Fibroblast of skin of back (primary cell): ENCODE results near the gene OGA. TPM values are rescaled to one million over a fixed set of nuclear protein-coding genes. Genes with fewer than 3 reads are reported as not detected.
A peak's percentile ranks its signal among the peaks of the same experiment; 100 is the strongest.

ENCODE experiments used
- DNase-seq: peaks from one replicate; pipeline ENCODE4 v3.0.0-alpha.2; 2013
- polyA plus RNA-seq, 2 experiments: library from polyadenylated mRNA; unstranded; fragments of 120-200 nt; gene quantifications; one replicate each; pipeline ENCODE4 v1.2.1, GENCODE V29; 2013; ENCODE audit not compliant: insufficient read length in 2 of 2

OGA gene
- polyA plus RNA-seq (2013, experiment 1 of 2; ENCODE audit: insufficient read length), result 76.5 TPM
- 54.7 TPM for polyA plus RNA-seq (2013, experiment 2 of 2; ENCODE audit: insufficient read length)

DNA sequence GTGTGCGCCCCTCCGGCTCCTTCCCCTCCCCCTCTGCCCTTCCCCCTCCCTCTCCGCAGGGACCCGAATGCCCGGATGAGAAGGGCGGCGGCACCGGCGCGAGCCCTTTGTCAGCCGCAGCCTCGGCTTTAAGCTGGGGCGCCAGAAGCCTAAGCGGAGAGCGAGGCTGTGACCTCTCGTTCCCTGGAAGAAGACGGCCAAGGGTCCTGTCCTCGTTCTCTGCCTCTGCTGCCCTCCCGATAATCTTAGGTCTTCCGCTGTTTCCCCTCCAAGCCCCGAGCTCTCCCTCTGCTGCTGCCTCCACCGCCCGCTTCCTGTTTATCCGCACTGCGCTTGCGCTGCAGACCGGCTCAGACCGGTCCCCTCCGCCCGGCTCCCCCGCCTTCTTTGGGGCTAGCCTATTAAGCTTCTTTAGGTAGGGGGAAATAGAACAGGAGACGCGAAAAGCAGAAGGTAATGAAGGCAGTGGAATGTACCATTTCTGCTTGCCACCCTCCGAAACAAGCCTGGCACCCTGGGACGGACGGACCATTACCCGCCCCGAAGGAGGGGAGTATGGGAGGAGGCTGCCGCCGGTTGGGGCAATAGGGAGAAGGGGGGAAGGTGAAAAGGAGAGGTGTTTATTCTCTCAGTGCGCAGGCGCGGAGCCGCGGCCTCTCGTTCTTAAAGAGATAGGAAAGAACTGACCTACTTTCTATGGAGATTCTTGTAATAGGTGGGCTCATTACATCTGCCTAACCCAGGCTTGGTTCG lies at the start of gene OGA:
Gene OGA (minus strand): TSS at position 326 of the 753 bp plus-strand sequence. CDS start 422 bp downstream, outside the sequence.
- peak; percentile 100 for DNase-seq

DNA sequence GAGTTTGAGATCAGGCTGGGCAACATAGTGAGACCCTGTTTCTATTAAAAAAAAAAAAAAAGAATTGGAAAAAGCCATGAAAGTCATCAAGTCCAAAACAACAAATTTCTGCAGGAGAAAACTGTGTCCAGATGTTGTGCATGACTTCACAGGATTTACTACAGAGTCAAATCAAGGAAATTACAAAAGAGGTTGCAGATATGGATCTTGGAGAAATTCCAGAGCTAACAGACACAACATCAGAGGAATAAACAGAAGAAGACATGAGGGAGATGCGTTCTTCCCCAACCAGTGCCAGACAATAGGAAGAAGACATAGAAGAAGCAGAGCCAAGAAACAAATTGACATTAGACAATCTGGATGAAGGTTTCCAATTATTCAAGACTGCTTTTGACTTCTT lies 49.7 kb upstream of the OGA start:
- no peak for DNase-seq

DNA sequence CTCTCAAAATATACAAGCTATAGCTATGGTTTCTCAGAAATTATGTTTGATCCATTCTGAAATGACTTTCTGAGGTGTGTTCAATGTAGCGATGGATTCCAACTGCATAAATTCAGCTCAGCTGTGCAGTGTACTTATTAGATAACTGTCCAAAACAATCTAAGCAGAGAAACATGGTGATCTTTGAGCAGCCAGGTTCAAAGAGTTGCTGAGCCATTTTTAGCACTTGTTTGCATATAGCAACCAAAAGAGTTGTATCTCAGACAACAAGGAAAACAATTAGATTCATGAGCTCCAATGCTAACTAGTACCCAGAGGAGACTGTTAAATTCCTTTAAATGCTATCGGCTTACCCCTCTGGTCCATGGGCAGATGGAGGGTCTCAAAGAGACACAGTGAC lies 41.3 kb upstream of the OGA start:
- no peak for DNase-seq

DNA sequence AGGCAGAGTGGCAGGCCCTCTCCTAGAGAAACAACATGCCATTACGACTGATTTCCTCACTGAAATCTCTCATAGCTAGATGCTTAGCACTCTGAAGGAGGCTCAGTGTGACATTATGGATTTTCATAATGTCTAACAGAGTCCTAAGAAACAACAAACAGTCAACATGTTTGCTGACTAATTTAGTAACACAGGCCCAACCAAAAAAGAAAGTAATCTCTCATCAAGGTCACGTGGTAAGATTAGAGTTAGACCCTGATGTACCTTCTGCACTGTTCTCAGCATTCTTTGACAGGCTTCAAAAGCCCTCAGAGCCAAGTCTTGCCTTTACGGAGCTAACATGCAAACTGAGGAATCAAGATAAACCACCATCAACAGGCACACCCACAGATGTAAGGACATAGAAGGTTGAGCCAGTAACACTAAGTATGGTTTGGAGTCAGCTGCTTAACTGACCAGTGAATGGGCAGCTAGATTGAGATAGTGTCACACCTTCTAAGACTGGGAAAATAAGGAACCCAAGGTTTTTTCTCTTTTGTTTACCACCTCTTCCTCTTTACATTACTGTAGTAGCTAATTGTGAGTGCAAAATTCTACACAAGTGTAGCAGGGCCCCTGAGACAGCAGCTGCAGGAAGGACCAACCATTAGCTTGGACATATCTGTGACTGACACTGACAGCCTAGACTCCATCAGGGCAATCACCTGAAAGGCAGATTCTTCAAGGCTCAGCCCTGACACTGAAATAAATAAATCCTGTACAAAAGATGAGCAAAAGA lies 40.7 kb upstream of the OGA start:
- no peak for DNase-seq

DNA sequence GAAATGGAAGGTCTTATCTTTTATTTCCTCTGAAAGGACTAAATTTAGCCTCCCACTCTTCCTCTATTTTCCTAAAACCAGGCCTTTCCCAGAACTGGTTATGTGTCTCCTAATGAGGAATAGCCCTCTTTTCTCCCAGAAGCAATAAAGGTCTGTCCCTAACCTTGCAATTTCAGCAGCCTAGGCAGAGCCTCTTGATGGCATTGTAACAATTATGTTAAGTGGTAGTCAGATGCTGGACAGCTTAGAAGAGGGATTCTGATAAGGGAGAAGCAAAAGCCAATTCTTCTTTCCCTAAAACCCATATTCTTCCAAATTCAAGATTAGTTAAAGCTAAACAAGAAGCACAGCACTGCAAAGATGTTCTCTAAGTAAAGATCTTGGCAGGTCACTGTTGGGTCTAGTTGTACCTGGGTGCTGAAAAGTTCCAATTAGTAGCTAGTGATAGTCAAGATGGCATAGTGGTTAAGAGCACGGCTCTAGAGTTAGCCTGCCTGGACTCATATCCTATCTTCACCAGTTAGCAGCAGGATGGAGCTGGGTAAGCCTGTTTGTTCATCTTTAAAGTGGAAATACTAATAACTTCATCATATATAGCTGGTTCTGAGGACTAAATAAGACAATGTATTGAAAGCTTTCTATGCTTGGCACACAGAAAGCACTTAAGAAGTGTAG lies 39.7 kb upstream of the OGA start:
- no peak for DNase-seq

DNA sequence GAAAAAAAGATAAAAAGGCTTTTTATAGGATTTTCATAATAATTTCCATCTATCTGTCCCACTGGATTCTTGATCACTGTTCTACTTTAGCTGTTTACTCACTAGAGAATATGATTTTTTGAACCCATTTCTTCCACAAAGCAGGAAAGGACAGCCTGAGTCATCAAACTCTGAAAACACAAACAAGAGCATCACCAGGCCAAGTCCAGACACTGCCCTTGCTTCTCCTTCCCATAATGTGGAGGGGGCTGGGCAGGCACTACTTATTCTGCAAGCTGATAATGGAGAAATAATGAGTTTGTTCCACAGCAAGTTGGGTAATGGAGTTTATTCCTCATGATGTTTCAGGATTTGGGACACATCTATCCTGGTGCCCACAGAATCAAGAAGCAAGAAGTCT lies 38.4 kb upstream of the OGA start:
- DNase-seq, result no peak

DNA sequence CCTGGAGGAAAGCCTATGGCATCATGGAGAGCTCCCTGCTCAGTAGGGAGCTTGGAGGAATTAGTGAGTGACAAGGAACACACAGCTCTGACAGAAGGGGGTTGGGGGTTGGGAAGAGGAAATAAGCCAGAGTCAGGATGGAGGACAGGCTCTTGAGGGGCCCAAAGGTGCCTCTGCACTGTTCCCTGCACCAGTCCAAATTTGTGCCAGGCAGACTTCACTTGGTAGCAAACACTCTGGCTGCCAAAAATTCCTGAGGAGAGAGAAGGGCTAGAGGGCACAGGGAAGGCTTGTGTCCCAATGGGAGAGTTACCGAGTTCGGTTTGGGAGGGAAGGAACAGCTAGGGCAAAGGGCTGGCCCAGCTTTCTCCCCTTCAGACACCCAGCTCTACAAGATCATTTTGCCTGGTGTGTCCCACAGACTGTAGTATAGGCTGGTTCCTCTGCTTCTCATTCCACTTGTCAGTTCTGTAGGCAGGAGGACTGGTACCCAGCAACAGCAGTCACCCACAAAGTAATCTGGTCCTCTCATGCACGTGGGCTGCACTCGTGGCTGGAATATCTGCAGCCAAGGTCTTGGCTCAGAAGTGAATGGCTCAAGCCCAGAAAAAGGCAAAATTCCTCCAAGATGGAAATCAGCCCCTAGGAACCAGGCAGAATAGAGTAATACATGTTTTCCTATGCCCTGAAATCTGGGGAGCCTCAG lies 33.3 kb upstream of the OGA start:
- no peak for DNase-seq

DNA sequence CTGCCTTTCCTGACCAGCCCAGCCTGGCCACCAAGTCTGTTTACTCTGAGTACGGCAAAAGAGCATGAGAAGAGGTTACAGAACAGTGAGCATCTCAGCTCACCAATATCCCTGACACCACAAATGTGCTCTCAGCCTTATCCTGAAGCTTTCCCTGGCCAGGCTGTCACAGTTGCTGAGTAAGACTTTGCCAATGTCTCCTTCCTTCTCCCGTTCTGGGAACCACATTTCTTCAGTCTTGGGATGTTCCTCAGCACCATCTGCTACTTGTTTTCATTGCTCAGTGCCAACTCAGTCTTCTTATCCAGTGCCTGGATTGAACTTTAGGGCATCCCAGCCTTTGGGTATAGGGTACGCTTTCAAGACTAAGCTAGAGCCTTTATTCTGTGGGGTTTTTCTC lies 32.5 kb upstream of the OGA start:
- no peak for DNase-seq

DNA sequence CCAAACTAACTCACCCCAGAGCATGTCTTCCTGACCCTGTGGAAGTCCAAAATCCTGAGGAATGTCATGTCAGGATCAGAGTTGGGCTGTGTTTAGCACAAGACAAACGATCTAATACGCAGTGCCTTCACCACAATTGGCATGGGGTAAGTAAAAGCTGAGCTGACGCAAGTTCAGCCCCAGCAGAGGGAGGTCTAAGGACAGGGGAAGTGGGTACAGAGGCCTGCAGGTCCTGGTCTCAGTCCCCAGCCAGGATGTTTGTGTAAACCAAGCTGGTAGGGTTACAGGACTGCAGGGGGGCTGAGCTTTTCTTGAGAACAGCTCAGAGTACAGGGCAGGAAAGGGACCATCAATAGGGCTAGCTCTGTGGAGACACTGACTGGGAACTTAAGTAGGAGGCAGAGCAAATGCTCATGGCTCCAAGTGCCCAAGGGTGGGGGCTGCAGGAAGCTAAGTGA lies 30.7 kb upstream of the OGA start:
- DNase-seq, result no peak

DNA sequence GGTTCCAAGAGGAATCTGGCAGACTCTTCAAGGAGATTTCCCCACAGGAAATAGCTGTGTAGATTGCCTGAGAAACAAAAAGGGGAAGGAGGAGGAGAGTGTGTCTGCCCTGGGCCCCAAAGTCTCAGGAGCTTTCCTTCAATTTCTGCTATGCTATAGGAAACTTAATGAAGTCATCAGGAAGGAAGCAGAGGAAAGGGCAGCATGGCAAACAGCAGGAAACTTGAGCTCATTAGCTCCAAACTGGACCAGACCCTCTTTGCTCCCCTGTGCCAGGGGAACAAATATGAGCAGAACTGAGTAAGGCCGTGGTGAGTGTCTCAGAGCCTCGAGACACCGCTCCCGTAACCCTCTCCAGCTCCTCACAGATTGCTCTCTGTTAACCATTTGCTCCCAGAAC lies 30.2 kb upstream of the OGA start:
- DNase-seq, result no peak

DNA sequence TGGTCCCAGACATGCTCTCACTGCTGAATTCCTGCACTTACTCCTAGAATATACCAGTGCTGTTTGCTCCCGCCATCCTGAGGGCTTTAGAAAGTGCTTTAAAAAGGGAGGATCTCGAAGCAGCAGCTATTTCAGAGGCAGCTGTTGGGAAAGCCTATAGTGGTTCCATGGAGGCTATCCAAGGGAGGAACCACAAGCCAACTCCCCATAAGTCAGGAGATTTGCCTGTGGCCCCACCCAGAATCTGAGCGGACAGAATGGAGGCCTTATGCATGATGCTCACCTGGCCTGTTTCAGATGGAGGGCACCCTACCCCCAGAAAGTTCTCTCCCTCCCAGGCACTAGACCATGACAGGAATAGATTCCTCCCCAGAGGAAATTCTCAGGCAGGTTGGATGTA lies 27.6 kb upstream of the OGA start:
- DNase-seq, result no peak

DNA sequence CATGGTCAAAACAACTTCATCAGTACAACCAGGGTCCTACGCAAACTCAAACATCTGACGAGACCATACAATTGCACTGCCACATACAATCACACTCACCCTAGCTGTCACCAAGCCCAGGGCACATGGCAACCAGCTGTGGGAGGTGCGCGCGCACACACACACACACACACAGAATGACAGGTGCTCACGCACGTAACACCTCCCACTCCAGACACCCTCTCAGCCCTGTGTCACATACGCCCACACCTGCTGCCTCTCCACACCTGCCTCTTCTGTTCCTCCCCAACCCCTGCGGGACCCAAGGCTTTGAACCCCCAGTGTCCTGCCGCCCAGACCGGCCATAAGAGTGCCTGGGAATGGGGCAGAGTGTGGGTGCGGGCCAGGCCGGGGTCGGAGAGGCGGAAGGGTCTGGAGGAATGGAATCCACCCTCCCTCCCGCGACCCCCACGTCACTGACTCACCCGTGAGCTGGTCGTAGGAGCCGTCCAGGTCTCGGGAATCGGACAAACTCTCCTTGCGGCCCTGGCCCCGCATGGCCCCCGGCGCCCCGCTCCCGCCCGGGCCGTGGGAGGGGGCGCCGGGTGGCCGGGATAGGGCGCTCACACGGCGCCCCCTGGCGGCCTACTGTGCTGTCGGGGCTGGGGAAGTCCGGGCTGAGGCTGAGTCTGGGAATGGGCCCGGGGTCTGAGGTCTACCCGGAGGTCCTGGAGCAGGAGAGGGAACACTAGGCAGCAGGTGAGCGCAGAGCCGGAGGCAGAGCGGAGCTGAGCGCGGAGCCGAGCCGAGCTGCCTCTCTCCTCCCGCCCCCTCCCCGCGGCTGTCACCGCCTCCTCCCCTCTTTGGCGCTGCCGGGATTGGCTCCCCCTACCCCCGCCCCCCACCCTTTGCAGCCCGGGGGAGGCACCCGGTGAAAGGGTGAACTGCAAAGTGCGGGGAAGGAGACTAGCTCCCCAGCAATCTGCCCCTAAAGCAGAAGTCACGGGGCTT lies 25.1 kb upstream of the OGA start, which contains the start of gene KCNIP2:
Gene KCNIP2 (minus strand): TSS at position 769 of the 990 bp plus-strand sequence. CDS start 232 bp downstream, at position 537.
- no peak for DNase-seq

DNA sequence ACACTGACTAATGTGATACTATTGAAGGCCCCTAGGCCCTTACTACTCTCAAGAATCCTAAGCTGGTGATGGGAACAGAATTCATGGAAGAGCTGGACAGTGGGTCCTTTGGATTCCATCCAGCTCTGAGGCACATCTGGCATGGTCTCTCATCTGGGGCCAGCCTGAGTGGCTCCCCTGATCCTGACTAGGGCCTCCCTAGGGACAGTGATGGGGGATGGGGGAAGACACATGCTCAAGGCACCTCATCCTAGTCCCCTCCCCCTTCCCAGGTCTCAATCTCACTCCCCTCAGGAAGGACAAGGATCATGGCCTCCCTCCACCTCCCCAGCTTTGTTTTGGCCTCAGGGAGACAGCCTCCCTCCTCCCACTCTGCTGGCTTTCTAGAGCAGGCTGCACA lies 23.6 kb upstream of the OGA start:
- DNase-seq, result no peak

DNA sequence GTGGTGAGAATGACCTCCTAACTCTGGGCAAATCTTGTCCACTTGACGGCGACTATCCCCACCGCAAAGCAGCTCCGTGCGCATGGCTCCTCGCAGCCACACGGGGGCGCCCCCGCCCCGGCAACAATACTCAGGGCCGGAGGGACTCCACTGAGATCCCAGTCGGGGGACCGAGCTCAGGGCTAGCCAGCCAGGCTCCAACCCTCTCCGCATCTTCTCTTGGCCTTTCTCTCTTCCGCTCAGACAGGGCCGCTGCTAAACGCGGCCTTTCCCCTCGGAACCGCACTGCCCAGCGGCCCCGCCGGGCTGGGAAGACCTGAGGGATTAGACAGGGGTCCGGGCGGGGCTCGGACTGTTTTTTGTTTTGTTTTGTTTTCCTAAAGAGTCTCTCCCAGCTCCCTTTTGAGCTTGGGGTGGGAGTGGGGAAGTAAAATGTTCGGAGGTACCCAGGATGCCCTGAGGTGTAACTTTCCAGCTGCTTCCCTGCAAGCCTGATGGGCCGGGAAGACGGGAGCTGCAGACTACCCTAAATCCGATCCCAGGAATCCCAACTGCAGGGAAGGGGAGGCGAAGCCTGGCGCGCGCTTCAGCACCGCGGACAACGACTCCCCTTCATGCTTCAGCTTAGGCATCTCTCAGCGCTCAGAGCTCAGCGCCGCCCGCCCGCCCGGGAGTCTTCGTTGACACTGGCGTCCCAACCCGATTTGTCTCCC lies 22.7 kb upstream of the OGA start:
- peak; percentile 83 for DNase-seq

DNA sequence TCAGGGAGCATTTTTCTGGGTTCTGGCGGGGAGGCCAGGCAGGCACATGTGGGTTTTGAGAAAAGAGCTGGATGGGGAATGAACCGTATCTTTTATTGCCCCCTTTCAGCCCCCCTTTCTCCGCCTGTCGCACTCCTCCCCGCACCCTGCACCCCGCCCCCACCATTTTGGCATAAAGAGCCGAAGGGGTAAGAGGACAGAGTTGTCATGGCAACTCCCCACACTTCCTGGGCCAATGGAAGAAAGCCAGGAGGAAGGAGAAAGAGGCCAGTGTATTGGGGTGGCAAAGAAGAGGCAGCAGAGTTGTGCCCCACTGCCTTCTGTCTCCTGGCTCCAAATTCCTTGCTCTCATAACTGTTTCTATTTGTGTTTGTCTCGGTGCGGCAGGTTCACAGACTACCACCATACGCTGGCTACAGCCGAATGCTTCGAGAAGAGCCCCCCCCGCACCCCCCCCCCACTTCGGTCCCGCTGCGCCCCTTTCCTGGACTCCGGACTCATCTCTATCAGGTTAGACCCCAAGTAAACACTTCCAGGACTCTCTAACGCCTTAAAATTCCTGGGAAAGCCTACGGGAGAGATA lies 21.9 kb upstream of the OGA start:
- no peak for DNase-seq

DNA sequence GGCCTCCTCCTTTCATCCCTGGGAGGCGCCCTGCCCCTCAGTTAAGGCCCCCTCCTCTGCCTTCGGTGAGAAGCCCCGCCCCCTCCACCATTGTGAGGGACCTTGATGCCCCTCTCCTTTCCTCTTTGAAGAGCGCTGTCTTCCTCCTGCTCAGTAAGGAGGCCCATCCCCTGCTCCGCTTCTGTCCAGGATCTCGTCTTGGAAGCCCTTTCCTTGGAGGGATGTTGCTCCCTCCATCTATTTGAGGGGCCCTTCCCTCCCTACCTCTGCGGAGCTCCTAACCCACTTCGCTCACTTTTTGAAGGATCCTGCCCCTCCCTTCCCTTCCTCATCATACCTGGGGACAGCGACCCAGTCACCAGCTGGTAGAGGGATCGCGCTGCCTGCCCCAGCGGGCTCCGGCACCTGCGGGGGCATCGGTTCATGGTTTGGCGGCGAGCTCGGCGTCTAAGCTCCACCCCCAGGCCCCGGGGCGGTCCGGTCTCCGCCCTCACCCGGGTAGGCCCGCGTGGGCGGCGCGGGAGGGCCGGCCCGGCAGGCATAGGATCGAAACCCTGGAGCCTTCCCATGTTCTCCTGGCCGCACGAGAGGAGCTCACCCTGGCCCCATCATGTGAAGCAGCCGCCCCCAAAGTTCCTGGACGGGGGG lies 21.3 kb upstream of the OGA start:
- DNase-seq, result no peak

DNA sequence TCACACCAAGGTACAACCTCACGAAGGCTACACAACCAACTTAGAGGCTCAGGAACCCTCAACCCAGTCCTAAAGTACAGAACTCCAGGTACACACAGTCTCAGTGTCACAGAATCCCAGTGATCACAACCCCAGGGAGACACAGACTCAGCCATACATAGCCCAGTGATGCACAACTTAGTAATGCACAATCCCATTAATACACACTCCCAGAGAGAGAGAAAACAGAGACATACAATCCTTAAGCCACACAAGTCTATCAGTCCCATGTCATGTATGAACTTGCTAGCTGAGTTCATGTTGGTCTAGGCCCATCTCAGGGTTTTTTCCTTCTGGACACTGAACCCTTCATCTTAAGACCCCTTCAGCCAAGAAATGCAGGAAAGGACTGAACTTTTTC lies 20.8 kb upstream of the OGA start:
- no peak for DNase-seq

DNA sequence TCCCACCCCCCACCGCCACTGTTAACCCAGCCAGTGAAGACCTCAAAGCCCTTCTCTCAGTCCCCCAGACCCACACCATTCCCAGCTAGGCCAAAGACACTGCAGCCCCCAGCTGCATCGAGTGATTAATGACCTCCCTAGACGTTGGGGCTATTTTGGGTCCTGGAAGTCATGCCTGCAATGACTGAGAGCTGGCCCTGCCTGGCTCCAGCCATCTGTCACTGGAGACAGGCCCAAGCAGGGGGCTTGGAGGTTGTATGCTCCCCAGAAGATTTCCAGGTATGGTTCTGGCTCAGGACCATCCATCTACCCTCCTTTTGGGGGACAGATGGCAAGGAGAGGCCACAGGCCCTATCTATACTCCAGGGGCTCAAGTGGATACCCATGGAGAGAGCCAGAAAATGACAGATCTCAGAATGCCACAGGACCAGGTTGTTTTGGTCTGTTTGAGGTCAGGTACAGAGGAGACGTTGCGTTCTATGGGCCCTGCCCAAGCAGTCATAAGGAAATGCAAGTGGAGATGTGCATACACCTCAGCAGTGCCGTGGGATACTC lies 20.2 kb upstream of the OGA start:
- DNase-seq, result no peak

DNA sequence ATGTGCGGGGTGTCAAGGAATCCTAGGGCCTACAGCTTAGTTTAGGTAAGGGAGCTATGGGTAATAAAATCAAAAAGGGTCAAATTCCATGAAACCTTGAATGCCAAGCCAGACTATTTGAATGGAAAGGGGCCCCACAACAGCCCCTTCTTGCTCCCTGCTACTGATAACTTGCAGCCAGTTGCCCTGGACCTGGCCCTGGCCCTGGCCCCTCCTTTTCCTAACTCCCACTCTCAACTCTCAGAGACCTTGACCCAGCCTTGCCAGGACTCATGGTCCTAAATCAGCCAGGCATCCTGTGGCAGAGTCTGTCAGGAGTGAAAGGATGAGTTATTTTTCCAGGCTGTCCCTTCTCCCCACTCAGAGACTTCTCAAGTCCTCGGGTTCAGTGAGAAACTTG lies 19.5 kb upstream of the OGA start:
- DNase-seq, result no peak
